Neuronal stem cell (in vitro differentiated cells): Measurements from ENCODE around the gene NDUFB7.

Source experiments
- DNase-seq: peaks from one replicate; pipeline ENCODE4 v3.0.0-alpha.2; 2013; ENCODE audit warnings: low spot score
- H2AFZ ChIP-seq: one replicate; pipeline ENCODE4 v1.6.1; 2013; ENCODE audit warnings: mild to moderate bottlenecking, low read length, inconsistent platforms
- H2AK5ac ChIP-seq: 2 replicates; pipeline ENCODE4 v1.6.1; 2013; ENCODE audit warnings: low read depth, mild to moderate bottlenecking, inconsistent platforms, low read length, moderate library complexity, mixed read lengths
- H2BK120ac ChIP-seq: 2 replicates; pipeline ENCODE4 v1.6.1; 2013; ENCODE audit warnings: low read depth, mild to moderate bottlenecking, inconsistent platforms, low read length, moderate library complexity, mixed read lengths
- H2BK12ac ChIP-seq: one replicate; pipeline ENCODE4 v1.6.1; 2013; ENCODE audit warnings: low read length, inconsistent platforms
- H2BK15ac ChIP-seq: 2 replicates; pipeline ENCODE4 v1.6.1; 2013; ENCODE audit warnings: mild to moderate bottlenecking, low read length, inconsistent platforms, mixed read lengths
- H2BK5ac ChIP-seq: one replicate; pipeline ENCODE4 v1.6.1; 2013; ENCODE audit warnings: inconsistent platforms, mild to moderate bottlenecking, low read length, moderate library complexity
- H3K14ac ChIP-seq: one replicate; pipeline ENCODE4 v1.6.1; 2013; ENCODE audit warnings: low read length, inconsistent platforms
- H3K18ac ChIP-seq: 2 replicates; pipeline ENCODE4 v1.6.1; 2013; ENCODE audit warnings: low read length, inconsistent platforms
- H3K23ac ChIP-seq: 2 replicates; pipeline ENCODE4 v1.6.1; 2013; ENCODE audit warnings: low read depth, mild to moderate bottlenecking, mixed read lengths, low read length, inconsistent platforms; ENCODE audit not compliant: poor library complexity
- H3K27ac ChIP-seq: replicated peaks from 3 replicates; pipeline ENCODE4 v1.5.1; 2013; ENCODE audit warnings: low read length, inconsistent platforms
- H3K27me3 ChIP-seq, 3 experiments: 2 replicates each; pipeline ENCODE4 v1.6.1; 2013; ENCODE audit warnings: low read length in 3 of 3, mild to moderate bottlenecking in 2 of 3, inconsistent platforms in 1 of 3, low read depth in 1 of 3, mixed read lengths in 1 of 3, moderate library complexity in 1 of 3; ENCODE audit not compliant: control insufficient read depth in 3 of 3, insufficient read depth in 3 of 3
- H3K36me3 ChIP-seq, 2 donors: replicated peaks in 1 of 2; 2 replicates each; pipeline ENCODE4 v1.6.1; 2013; ENCODE audit warnings: low read length in 2 of 2; ENCODE audit not compliant: control insufficient read depth in 2 of 2, insufficient read depth in 2 of 2
- H3K4ac ChIP-seq: 2 replicates; pipeline ENCODE4 v1.6.1; 2013; ENCODE audit warnings: inconsistent platforms, mild to moderate bottlenecking, low read length, moderate library complexity
- H3K4me1 ChIP-seq, 2 donors: 1 replicate in 1 of 2; 2 replicates in 1 of 2; pipeline ENCODE4 v1.6.1; 2013; ENCODE audit warnings: low read length in 2 of 2, low read depth in 1 of 2; ENCODE audit not compliant: control insufficient read depth in 2 of 2, insufficient read depth in 1 of 2
- H3K4me2 ChIP-seq: one replicate; pipeline ENCODE4 v1.6.1; 2013; ENCODE audit warnings: mild to moderate bottlenecking, low read length, inconsistent platforms; ENCODE audit not compliant: insufficient read depth, poor library complexity, severe bottlenecking
- H3K4me3 ChIP-seq, 2 donors: 2 replicates each; pipeline ENCODE4 v1.5.1; 2013; ENCODE audit warnings: low read length in 2 of 2, mild to moderate bottlenecking in 2 of 2, inconsistent platforms in 1 of 2, moderate library complexity in 1 of 2
- H3K79me1 ChIP-seq: one replicate; pipeline ENCODE4 v1.6.1; 2013; ENCODE audit warnings: low read depth, mild to moderate bottlenecking, inconsistent platforms, low read length, moderate library complexity
- H3K9ac ChIP-seq: one replicate; pipeline ENCODE4 v1.6.1; 2013; ENCODE audit warnings: mild to moderate bottlenecking, low read depth, low read length, inconsistent platforms; ENCODE audit not compliant: poor library complexity
- H3K9me3 ChIP-seq, 2 donors: replicated peaks in 1 of 2; 2 replicates each; pipeline versions ENCODE3 to v1.6.1; 2013; ENCODE audit warnings: low read length in 2 of 2, mild to moderate bottlenecking in 2 of 2, inconsistent platforms in 1 of 2, low read depth in 1 of 2, mixed read lengths in 1 of 2, moderate library complexity in 1 of 2; ENCODE audit not compliant: control insufficient read depth in 2 of 2, insufficient read depth in 1 of 2
- H4K8ac ChIP-seq: one replicate; pipeline ENCODE4 v1.6.1; 2013; ENCODE audit warnings: low read depth, mild to moderate bottlenecking, inconsistent platforms, low read length, moderate library complexity
- H4K91ac ChIP-seq: one replicate; pipeline ENCODE4 v1.6.1; 2013; ENCODE audit warnings: low read length, low read depth, mild to moderate bottlenecking, inconsistent platforms; ENCODE audit not compliant: poor library complexity
- WGBS, 2 donors: extraction: QIAGEN DNeasy Blood & Tissue Kit; methylation state at CpG; one replicate each; pipeline ENCODE4 v1.1.7; 2013; ENCODE audit warnings: missing lambda C conversion rate in 2 of 2, mixed read lengths in 1 of 2; ENCODE audit not compliant: insufficient read length in 2 of 2, insufficient replicate concordance in 1 of 2; ENCODE audit errors: extremely low coverage in 2 of 2; 5-methylcytosine and 5-hydroxymethylcytosine counted together

Gene NDUFB7

DNA sequence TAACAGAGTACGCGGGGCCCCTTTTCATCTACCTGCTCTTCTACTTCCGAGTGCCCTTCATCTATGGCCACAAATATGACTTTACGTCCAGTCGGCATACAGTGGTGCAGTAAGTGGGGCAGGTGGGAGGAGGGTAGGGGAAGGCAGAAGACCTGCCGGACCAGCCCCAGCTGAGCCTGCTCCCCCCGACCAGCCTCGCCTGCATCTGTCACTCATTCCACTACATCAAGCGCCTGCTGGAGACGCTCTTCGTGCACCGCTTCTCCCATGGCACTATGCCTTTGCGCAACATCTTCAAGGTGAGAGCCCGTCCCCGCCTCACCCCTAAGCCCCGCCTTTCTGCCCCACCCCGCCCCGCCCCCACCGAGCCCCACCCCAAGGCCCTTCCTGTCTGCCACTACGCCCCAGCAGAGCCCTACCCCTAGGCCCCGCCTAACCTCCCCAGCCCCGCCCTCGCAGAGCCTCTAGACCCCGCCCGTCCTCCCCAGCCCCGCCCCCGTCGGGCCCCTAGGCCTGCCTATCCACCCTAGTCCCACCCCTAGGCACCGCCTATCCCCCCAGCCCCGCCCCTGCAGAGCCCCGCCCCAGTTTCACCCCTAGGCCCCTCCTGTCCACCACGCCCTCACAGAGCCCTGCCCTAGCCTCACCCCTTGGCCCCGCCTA is 7.7 kb downstream of the NDUFB7 start:
- Histone ChIP-seq H3K27ac (no peak overlapping the region), H2AK5ac (no peak overlapping the region), H3K79me1 (peaks cover 22% of the 10 kb centered on the region), H4K8ac (no peak overlapping the region), H3K4ac (no peak overlapping the region), H3K14ac (no peak overlapping the region), H2BK120ac (no peak overlapping the region), H2BK15ac (no peak overlapping the region), H3K4me3 (no peak overlapping the region), H2BK12ac (no peak overlapping the region), H3K23ac (no peak overlapping the region), H3K4me1 (peaks cover 3 to 11% of the 10 kb centered on the region in 2 donors), H3K18ac (peak overlapping the region; percentile 71), H3K9ac (no peak overlapping the region), H3K27me3 (no peaks in the 10 kb centered on the region), H3K9me3 (no peaks in the 10 kb centered on the region), H2BK5ac (no peak overlapping the region), H2AFZ (no peak overlapping the region), H3K4me2 (no peak overlapping the region), H4K91ac (no peak overlapping the region), H3K36me3 (peaks cover 14 to 49% of the 10 kb centered on the region in 2 donors)
- no peak for DNase-seq
- no CpG with 5 or more reads among the region's 33 CpGs for WGBS, 2 donors

- Histone ChIP-seq H2BK15ac (no peak overlapping the region), H3K36me3 (peaks cover 14 to 45% of the 10 kb centered on the region in 2 donors), H3K9ac (no peak overlapping the region), H3K4me2 (no peak overlapping the region), H3K27me3 (no peaks in the 10 kb centered on the region), H3K4me1 (peaks cover 3 to 11% of the 10 kb centered on the region in 2 donors), H3K9me3 (no peaks in the 10 kb centered on the region), H3K79me1 (peaks cover 24% of the 10 kb centered on the region), H3K14ac (no peak overlapping the region), H2BK120ac (no peak overlapping the region), H3K4ac (no peak overlapping the region), H3K27ac (no peak overlapping the region), H2BK12ac (no peak overlapping the region), H2AK5ac (no peak overlapping the region), H2AFZ (no peak overlapping the region), H3K23ac (no peak overlapping the region), H4K8ac (no peak overlapping the region), H2BK5ac (no peak overlapping the region), H3K4me3 (no peak overlapping the region), H4K91ac (no peak overlapping the region), H3K18ac (no peak overlapping the region)
- no CpG with 5 or more reads among the region's 16 CpGs for WGBS, 2 donors
- DNase-seq: no peak
Measured at GRCh38 chr19:14563590-14563926, 8.3 kb downstream of the NDUFB7 start.

GRCh38 chr19:14562660-14563589 is 8.9 kb downstream of the NDUFB7 start:
- Histone ChIP-seq H4K91ac (no peak overlapping the region), H3K9me3 (no peaks in the 10 kb centered on the region), H2BK120ac (no peak overlapping the region), H3K23ac (peak overlapping the region; percentile 65), H2AK5ac (no peak overlapping the region), H2BK15ac (no peak overlapping the region), H3K4ac (no peak overlapping the region), H2AFZ (no peak overlapping the region), H4K8ac (no peak overlapping the region), H3K36me3 (peaks cover 12 to 40% of the 10 kb centered on the region in 2 donors), H3K4me3 (no peak overlapping the region), H3K27ac (no peak overlapping the region), H3K4me1 (peaks cover 5 to 11% of the 10 kb centered on the region in 2 donors), H2BK5ac (peak overlapping the region; percentile 39), H3K79me1 (peaks cover 31% of the 10 kb centered on the region), H3K4me2 (no peak overlapping the region), H3K27me3 (no peaks in the 10 kb centered on the region), H3K9ac (no peak overlapping the region), H2BK12ac (no peak overlapping the region), H3K18ac (no peak overlapping the region), H3K14ac (no peak overlapping the region)
- WGBS, 2 donors: no CpG with 5 or more reads among the region's 23 CpGs
- no peak for DNase-seq

- no peak overlapping the region for H3K9ac ChIP-seq
- no peak overlapping the region for H2BK120ac ChIP-seq
- peaks cover 31% of the 10 kb centered on the region for H3K79me1 ChIP-seq
- peaks cover 5 to 11% of the 10 kb centered on the region in 2 donors for H3K4me1 ChIP-seq
- no peak overlapping the region for H4K91ac ChIP-seq
- H3K23ac ChIP-seq: no peak overlapping the region
- H3K18ac ChIP-seq: peak overlapping the region; percentile 35
- H3K14ac ChIP-seq: peak overlapping the region; percentile 47
- WGBS, 2 donors: no CpG with 5 or more reads among the region's 22 CpGs
- H2AK5ac ChIP-seq: no peak overlapping the region
- H3K27ac ChIP-seq: no peak overlapping the region
- H2BK12ac ChIP-seq: no peak overlapping the region
- peaks cover 7 to 30% of the 10 kb centered on the region in 2 donors for H3K36me3 ChIP-seq
- H3K4me3 ChIP-seq: no peak overlapping the region
- H3K4ac ChIP-seq: no peak overlapping the region
- no peak overlapping the region for H2BK15ac ChIP-seq
- H3K4me2 ChIP-seq: no peak overlapping the region
- H4K8ac ChIP-seq: no peak overlapping the region
- peak overlapping the region; percentile 39 for H2BK5ac ChIP-seq
- no peak overlapping the region for H2AFZ ChIP-seq
- no peak for DNase-seq
- H3K9me3 ChIP-seq: no peaks in the 10 kb centered on the region
- no peaks in the 10 kb centered on the region for H3K27me3 ChIP-seq
Measured at GRCh38 chr19:14561847-14562351, 10.0 kb downstream of the NDUFB7 start.
